SHP77 (cell line): ENCODE data around the gene CCS.
"Not testable (repeated sequence)": the region's sequence is repeated elsewhere in the genome, so short reads cannot be mapped to it uniquely, and the experiment has no call there.

Source experiments
- DNase-seq, 2 experiments: peaks; one replicate each; lab custom pipeline; 2025; lab: John Stamatoyannopoulos, UW

CCS gene

GRCh38 chr11:66561178-66561974 is 31.6 kb upstream of the CCS start:
- DNase-seq, result peak in 1 of 2 experiments; percentile 65

- DNase-seq, result no peak
Observed at GRCh38 chr11:66561975-66562248, 31.1 kb upstream of the CCS start.

GRCh38 chr11:66562275-66562674 is 30.7 kb upstream of the CCS start:
- no peak for DNase-seq

- no peak for DNase-seq
Observed at GRCh38 chr11:66562907-66563583, 29.9 kb upstream of the CCS start.

- no peak for DNase-seq
Observed at GRCh38 chr11:66563832-66564231, 29.2 kb upstream of the CCS start.

- no peak for DNase-seq
Observed at GRCh38 chr11:66564538-66564937, 28.4 kb upstream of the CCS start.

- DNase-seq, result no peak
Observed at GRCh38 chr11:66564984-66565383, 28.0 kb upstream of the CCS start.

- no peak for DNase-seq
Observed at GRCh38 chr11:66566221-66566620, 26.8 kb upstream of the CCS start.

GRCh38 chr11:66567787-66568123 is 25.2 kb upstream of the CCS start:
- DNase-seq, result no peak

- peak; percentile 75 to 92 for DNase-seq
Observed at GRCh38 chr11:66568124-66568916, 24.7 kb upstream of the CCS start, which contains the start of gene CTSF. TSS of gene CTSF (minus strand) at chr11:66568606. CDS start at chr11:66568486, 120 bp downstream.

GRCh38 chr11:66569076-66569475 is 23.9 kb upstream of the CCS start:
- no peak for DNase-seq

GRCh38 chr11:66570079-66570849 is 22.7 kb upstream of the CCS start:
- DNase-seq, result no peak

GRCh38 chr11:66570850-66571180 is 22.2 kb upstream of the CCS start:
- DNase-seq, result no peak

- DNase-seq, result peak; percentile 58 to 65
Observed at GRCh38 chr11:66579017-66579606, 13.9 kb upstream of the CCS start.

GRCh38 chr11:66580803-66581202 is 12.2 kb upstream of the CCS start:
- DNase-seq, result no peak

GRCh38 chr11:66581261-66581660 is 11.7 kb upstream of the CCS start:
- no peak for DNase-seq

GRCh38 chr11:66582565-66583147 is 10.3 kb upstream of the CCS start:
- DNase-seq, result not testable (repeated sequence)

- DNase-seq, result not testable (repeated sequence)
Observed at GRCh38 chr11:66585447-66585846, 7.5 kb upstream of the CCS start.

GRCh38 chr11:66586136-66586535 is 6.8 kb upstream of the CCS start:
- DNase-seq, result no peak

GRCh38 chr11:66589315-66589714 is 3.7 kb upstream of the CCS start:
- not testable (repeated sequence) for DNase-seq

GRCh38 chr11:66589996-66590675 is 2.8 kb upstream of the CCS start:
- no peak for DNase-seq
